ENCODE measurements around the gene FBXL16. TPM values are rescaled to one million over a fixed set of nuclear protein-coding genes. Genes with fewer than 3 reads are reported as not detected.

FBXL16 gene
- total and polyA plus RNA-seq, 9 of the 15 experiments (the other 6 are each of a cell fraction or from before 2014, with no cell fraction given): 0.21 to 8.2 (median 1.7) TPM

GRCh38 chr16:740764-741505, 35.3 kb upstream of the FBXL16 start, which contains the start of gene CIAO3 (continued):
- TF ChIP-seq, protein P1, sequence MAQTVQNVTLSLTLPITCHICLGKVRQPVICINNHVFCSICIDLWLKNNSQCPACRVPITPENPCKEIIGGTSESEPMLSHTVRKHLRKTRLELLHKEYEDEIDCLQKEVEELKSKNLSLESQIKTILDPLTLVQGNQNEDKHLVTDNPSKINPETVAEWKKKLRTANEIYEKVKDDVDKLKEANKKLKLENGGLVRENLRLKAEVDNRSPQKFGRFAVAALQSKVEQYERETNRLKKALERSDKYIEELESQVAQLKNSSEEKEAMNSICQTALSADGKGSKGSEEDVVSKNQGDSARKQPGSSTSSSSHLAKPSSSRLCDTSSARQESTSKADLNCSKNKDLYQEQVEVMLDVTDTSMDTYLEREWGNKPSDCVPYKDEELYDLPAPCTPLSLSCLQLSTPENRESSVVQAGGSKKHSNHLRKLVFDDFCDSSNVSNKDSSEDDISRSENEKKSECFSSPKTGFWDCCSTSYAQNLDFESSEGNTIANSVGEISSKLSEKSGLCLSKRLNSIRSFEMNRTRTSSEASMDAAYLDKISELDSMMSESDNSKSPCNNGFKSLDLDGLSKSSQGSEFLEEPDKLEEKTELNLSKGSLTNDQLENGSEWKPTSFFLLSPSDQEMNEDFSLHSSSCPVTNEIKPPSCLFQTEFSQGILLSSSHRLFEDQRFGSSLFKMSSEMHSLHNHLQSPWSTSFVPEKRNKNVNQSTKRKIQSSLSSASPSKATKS (CRISPR knock-in tag; IDR thresholded peaks at IDR 0.05): no peak
- no peak for TF ChIP-seq ETV6 (IDR thresholded peaks at IDR 0.05; ENCODE audit: borderline replicate concordance in 1 of 2, low read depth in 2 of 2, low read length in 1 of 2)
- no peak for TF ChIP-seq ETV6 (CRISPR knock-in tag; IDR thresholded peaks at IDR 0.05; ENCODE audit: borderline replicate concordance)
- no peak for TF ChIP-seq KHSRP (IDR thresholded peaks at IDR 0.05)
- no peak for TF ChIP-seq RBBP5 (IDR thresholded peaks at IDR 0.05; ENCODE audit: borderline replicate concordance, insufficient read depth, low read length, poor library complexity, severe bottlenecking)
- TF ChIP-seq POLR2G (IDR thresholded peaks at IDR 0.05; ENCODE audit: low read depth, low read length): peak; percentile 87
- TF ChIP-seq TBL1XR1 (IDR thresholded peaks at IDR 0.05; ENCODE audit: low read length in 2 of 2): no peak; a peak in 1 of 4 replicates
- no peak for TF ChIP-seq ZNF561 (CRISPR knock-in tag; conservative IDR thresholded peaks at IDR 0.05)
- 0 out of 2 replicates have a peak, but pooled peaks have one; percentile 16 for TF ChIP-seq SREBF1 (IDR thresholded peaks at IDR 0.05; ENCODE audit: borderline replicate concordance, low read depth, low read length)
- no peak for TF ChIP-seq SMARCA5 (IDR thresholded peaks at IDR 0.05)
- TF ChIP-seq, protein P2, sequence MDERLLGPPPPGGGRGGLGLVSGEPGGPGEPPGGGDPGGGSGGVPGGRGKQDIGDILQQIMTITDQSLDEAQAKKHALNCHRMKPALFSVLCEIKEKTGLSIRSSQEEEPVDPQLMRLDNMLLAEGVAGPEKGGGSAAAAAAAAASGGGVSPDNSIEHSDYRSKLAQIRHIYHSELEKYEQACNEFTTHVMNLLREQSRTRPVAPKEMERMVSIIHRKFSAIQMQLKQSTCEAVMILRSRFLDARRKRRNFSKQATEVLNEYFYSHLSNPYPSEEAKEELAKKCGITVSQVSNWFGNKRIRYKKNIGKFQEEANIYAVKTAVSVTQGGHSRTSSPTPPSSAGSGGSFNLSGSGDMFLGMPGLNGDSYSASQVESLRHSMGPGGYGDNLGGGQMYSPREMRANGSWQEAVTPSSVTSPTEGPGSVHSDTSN (CRISPR knock-in tag; IDR thresholded peaks at IDR 0.05; ENCODE audit: low read depth): no peak
- TF ChIP-seq, protein P2 (tag; conservative IDR thresholded peaks at IDR 0.05; ENCODE audit: low read depth): no peak
- TF ChIP-seq TEAD2 (tag; IDR thresholded peaks at IDR 0.05): no peak
- no peak for TF ChIP-seq TOE1 (IDR thresholded peaks at IDR 0.05; ENCODE audit: borderline replicate concordance)
- TF ChIP-seq TOE1 (CRISPR knock-in tag; IDR thresholded peaks at IDR 0.05; ENCODE audit: borderline replicate concordance, low read depth): no peak
- no peak for TF ChIP-seq ZNF431 (CRISPR knock-in tag; IDR thresholded peaks at IDR 0.05)
- TF ChIP-seq ZNF780A (CRISPR knock-in tag; IDR thresholded peaks at IDR 0.05): no peak
- peak; percentile 78 for TF ChIP-seq KDM5B (IDR thresholded peaks at IDR 0.05; ENCODE audit: insufficient replicate concordance, low read depth, low read length)
- no peak for TF ChIP-seq ZNF668 (CRISPR knock-in tag; IDR thresholded peaks at IDR 0.05)
- TF ChIP-seq, protein P3, sequence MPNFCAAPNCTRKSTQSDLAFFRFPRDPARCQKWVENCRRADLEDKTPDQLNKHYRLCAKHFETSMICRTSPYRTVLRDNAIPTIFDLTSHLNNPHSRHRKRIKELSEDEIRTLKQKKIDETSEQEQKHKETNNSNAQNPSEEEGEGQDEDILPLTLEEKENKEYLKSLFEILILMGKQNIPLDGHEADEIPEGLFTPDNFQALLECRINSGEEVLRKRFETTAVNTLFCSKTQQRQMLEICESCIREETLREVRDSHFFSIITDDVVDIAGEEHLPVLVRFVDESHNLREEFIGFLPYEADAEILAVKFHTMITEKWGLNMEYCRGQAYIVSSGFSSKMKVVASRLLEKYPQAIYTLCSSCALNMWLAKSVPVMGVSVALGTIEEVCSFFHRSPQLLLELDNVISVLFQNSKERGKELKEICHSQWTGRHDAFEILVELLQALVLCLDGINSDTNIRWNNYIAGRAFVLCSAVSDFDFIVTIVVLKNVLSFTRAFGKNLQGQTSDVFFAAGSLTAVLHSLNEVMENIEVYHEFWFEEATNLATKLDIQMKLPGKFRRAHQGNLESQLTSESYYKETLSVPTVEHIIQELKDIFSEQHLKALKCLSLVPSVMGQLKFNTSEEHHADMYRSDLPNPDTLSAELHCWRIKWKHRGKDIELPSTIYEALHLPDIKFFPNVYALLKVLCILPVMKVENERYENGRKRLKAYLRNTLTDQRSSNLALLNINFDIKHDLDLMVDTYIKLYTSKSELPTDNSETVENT (CRISPR knock-in tag; IDR thresholded peaks at IDR 0.05): peak; percentile 34; the same call in 1 of the 2 replicates
- no peak for TF ChIP-seq BRCA1 (IDR thresholded peaks at IDR 0.05)
- TF ChIP-seq BRCA1 (CRISPR knock-in tag; IDR thresholded peaks at IDR 0.05): no peak

Data from K562 (cell line).